GM18868 (cell line): Measurements from ENCODE around the gene RALGPS1.

Experiments used
- ATAC-seq: cut with Tn5 transposase; IDR thresholded peaks from one replicate; pipeline ENCODE4 v1.9.1; 2021; ENCODE audit warnings: mild to moderate bottlenecking, moderate library complexity; ENCODE audit not compliant: unreplicated experiment

Gene RALGPS1

GRCh38 chr9:127116088-127116726, 201.6 kb downstream of the RALGPS1 start:
- ATAC-seq, result no peak

DNA sequence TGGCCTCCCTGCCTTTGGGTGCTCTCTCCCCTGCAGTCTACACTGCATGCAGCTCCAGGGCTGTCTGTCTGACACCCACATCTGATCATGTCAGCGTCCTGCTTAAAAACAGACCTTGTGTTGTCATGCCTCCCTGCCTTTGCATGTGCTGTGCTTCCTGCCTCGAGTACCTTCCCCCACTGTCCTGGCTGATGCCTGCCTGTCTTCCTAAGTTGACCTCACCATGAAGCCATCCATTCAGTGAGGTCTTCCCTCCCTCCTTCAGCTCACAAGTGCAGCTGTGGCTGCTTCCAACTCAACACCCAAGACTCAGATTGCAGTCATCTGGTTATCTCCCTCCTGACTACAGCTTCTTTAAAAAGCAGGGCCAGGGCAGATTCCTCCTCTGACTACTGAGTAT, 202.4 kb downstream of the RALGPS1 start:
- ATAC-seq, result no peak

- no peak for ATAC-seq
Observed at GRCh38 chr9:127117801-127118200, 203.2 kb downstream of the RALGPS1 start.

DNA sequence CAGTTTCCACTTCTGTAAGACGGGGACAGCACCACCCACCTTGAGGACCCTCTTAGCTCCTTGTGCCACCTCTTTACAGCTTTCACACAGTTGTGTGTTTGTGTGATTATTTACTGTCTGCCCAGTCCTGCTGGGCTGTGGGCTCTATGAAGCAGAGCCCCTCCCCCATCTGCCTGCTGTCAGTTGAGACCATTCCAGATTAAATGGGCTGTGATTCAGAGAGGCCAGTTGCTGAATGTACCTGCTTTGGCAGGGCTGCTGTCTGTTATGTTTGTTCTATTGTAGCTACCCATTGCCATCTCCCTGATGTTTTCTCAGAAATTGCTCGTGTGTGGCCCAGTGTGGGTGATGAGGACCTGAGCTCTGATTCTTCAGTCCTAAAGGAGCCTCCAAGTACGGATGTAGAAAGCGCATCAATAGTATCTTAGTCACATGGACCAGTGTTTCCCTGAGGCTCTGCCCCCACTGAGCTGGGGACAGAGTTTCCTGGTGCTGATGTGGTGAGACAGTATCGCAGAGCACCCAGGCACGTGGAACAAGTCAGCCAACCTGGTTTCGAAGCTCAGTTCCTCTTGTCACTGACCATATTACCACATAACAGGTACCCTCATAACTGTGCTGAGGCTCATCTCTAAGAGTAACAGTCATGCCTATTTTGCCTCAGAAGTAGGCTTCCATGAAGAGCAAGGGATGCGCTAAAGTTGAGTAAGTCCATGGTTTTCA, 204.2 kb downstream of the RALGPS1 start:
- peak; percentile 57 for ATAC-seq

DNA sequence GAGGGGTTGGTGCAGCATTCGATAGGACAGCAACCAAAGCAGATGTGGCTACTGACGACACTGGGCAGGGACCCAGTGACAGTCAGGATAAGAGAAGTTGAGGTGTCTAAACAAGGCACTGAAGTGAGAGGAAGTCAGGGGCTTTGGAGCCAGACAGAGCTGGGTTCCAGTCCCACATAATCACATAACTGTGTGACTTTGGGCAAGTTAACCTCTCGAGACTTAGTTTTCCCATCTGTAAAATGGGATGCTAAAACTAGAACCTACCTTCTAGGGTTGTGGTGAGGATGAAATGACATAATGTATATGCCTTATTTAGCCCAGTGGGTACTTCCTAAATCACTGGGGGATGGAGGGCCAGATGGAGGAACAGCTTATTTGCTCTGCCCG, 204.7 kb downstream of the RALGPS1 start:
- no peak for ATAC-seq

DNA sequence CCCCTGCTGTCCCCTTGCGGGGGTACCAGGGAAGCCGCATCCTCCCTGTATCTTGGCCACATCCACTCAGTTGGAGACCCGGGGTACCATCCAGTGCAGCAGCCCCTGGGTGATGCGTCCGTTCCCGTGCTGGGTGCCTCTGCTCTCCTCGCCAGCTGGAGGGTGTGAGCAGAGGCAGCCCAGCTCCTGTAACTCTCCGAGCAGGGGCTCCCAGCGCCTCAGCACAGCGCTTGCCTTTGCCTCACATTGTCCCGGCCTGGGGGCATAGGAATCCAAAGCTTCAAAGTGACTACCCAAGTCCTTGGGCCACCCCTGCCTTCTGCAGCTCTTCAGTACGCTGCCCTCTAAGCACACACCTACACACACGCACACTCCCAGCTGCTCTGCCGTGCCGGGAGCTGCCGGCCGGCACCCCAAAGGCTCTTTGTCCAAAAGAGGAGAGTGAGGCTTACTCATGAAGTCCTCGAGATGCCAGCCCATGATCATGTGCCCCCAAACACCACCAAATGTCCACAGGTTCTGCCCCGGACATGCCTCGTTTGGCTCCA, 207.1 kb downstream of the RALGPS1 start:
- no peak for ATAC-seq

- ATAC-seq, result peak; percentile 46
Observed at GRCh38 chr9:127122176-127123063, 207.8 kb downstream of the RALGPS1 start, which contains the start of gene ANGPTL2. TSS of gene ANGPTL2 (minus strand) at chr9:127122635. CDS start at chr9:127108731, 13,904 bp downstream.

GRCh38 chr9:127123064-127123890, 208.7 kb downstream of the RALGPS1 start:
- ATAC-seq, result no peak

DNA sequence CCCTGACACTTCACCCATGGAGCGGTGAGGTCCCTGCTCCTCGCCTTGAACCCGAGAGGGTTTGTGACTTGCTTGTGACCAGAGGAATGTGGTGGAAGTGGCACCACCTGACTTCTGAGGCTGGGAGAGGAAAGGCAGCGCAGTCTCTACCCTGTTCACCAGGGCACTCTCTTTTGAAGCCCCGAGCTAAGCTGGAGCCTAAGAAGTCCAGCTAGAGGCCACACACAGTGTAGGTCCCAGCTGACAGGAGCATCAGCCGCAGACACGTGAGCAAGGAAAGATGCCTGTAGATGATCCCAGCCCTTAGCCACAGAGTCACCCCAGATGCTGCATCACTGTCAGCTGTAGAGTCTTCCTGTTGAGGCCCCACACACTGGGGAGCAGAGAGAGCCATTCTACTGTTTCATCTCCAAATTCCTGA, 209.5 kb downstream of the RALGPS1 start:
- ATAC-seq, result no peak

DNA sequence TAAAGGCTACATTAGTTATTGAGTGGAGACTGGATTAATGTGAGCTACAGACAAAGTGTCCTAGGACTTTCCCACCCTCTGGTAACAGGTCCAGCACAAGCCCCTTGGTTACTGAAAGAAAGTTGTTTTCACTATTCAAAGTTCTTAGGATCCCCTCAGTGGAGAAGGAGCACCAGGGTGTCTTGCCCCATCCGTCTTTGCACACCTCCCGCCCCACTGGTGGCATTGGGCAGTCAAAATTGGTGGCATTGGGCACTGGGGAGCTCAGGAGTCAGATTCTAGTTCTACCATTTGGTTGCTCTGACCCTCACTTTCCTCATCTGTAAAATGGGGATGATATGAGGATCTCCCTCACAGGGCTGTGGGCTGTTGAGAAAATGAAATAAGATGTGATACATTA, 210.2 kb downstream of the RALGPS1 start:
- ATAC-seq, result no peak

DNA sequence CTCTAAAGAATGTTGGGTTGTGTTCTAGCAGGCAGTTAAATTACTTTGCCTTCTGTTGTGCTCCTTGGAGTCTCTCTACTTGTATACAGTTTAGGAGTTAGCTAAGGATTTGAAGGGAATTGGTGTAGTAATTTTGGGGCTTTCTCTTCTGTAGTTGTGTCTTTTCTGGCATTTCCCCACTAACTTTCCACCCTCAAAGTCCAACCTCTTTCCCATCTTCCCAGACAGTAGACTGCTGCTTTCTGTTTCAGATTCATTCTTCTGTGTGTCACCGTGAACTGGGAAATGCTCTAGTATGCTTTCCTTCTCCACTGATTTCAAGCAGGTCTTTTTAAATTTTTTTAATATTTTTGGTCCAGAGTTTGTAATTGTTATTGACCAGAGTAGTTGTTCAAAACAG, 212.4 kb downstream of the RALGPS1 start:
- ATAC-seq, result no peak

- no peak for ATAC-seq
Observed at GRCh38 chr9:127128341-127129072, 213.9 kb downstream of the RALGPS1 start.

GRCh38 chr9:127129073-127129717, 214.6 kb downstream of the RALGPS1 start:
- no peak for ATAC-seq

DNA sequence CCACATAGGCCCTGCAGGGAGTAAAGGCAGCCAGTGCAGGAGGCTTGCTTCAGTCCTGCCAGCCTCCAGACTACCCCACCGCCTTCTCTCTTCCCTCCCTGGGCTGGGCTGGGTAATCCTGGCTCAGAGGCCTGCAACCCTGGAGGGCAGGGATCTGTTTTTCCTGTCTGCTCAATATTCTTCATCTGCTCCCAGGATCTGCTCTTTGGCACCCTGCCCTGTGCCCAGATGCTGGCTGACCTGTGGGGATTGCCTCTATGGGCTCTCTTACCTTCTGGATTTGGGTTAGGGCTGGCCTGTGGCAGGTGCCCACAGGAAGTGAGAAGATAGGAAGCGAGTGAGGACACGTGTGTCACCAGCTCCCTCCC, 215.1 kb downstream of the RALGPS1 start:
- ATAC-seq, result no peak

- ATAC-seq, result no peak
Observed at GRCh38 chr9:127130235-127130634, 215.7 kb downstream of the RALGPS1 start.

- no peak for ATAC-seq
Observed at GRCh38 chr9:127130661-127131538, 216.3 kb downstream of the RALGPS1 start.

- ATAC-seq, result no peak
Observed at GRCh38 chr9:127131871-127132270, 217.3 kb downstream of the RALGPS1 start.

GRCh38 chr9:127132375-127132774, 217.8 kb downstream of the RALGPS1 start:
- no peak for ATAC-seq
